Loucy (cell line): ENCODE measurements around the gene MYO1D.

Experiments used
- H2AFZ ChIP-seq: fragments of 200-600 bp; sonication (generic); 2 replicates; pipeline ENCODE4 v1.6.0; 2016; ENCODE audit warnings: antibody characterized with exemption, mild to moderate bottlenecking, low read length, moderate library complexity
- H3F3A ChIP-seq: fragments of 200-600 bp; 2 replicates; pipeline ENCODE4 v1.6.0; 2016; ENCODE audit warnings: antibody characterized with exemption, low read depth, mild to moderate bottlenecking
- H3K27me3 ChIP-seq: fragments of 200-600 bp; sonication (generic); 2 replicates; pipeline ENCODE4 v1.6.1; 2014; ENCODE audit warnings: low read length, mild to moderate bottlenecking; ENCODE audit not compliant: insufficient read depth, poor library complexity, severe bottlenecking
- H3K36me3 ChIP-seq: fragments of 200-600 bp; sonication (generic); 2 replicates; pipeline ENCODE4 v1.6.1; 2016; ENCODE audit warnings: low read length; ENCODE audit not compliant: insufficient read depth
- H3K4me1 ChIP-seq: fragments of 200-600 bp; sonication (generic); 2 replicates; pipeline ENCODE4 v1.5.1; 2014; ENCODE audit warnings: low read length, mild to moderate bottlenecking; ENCODE audit not compliant: insufficient read depth, poor library complexity, severe bottlenecking
- H3K4me2 ChIP-seq: fragments of 200-600 bp; sonication (generic); 2 replicates; pipeline ENCODE4 v1.6.0; 2014; ENCODE audit warnings: antibody characterized with exemption, low read length, low read depth, mild to moderate bottlenecking; ENCODE audit not compliant: poor library complexity, severe bottlenecking
- H3K4me3 ChIP-seq: fragments of 200-600 bp; sonication (generic); 2 replicates; pipeline ENCODE4 v1.5.1; 2014; ENCODE audit warnings: low read length, mild to moderate bottlenecking, mixed read lengths; ENCODE audit not compliant: poor library complexity, severe bottlenecking
- H3K79me2 ChIP-seq: fragments of 200-600 bp; sonication (generic); 2 replicates; pipeline ENCODE4 v1.6.1; 2014; ENCODE audit warnings: low read length; ENCODE audit not compliant: insufficient read depth
- H3K9ac ChIP-seq: fragments of 200-600 bp; sonication (generic); 2 replicates; pipeline ENCODE4 v1.6.0; 2014; ENCODE audit warnings: mild to moderate bottlenecking, low read depth, low read length, moderate library complexity; ENCODE audit not compliant: poor library complexity, severe bottlenecking
- H3K9me2 ChIP-seq: fragments of 200-600 bp; sonication (generic); replicated peaks from 2 replicates; pipeline ENCODE4 v1.6.1; 2016; ENCODE audit warnings: low read depth, low read length, mixed read lengths
- H3K9me3 ChIP-seq: fragments of 200-600 bp; sonication (generic); 2 replicates; pipeline ENCODE4 v1.6.1; 2014; ENCODE audit warnings: mild to moderate bottlenecking, antibody characterized with exemption, low read length, low read depth; ENCODE audit not compliant: insufficient read depth
- H4K20me1 ChIP-seq: fragments of 200-600 bp; sonication (generic); 2 replicates; pipeline ENCODE4 v1.6.0; 2014; ENCODE audit warnings: antibody characterized with exemption, low read length, mild to moderate bottlenecking; ENCODE audit not compliant: insufficient read depth, poor library complexity, severe bottlenecking
- CTCF ChIP-seq: fragments of 200-600 bp; sonication (generic); conservative IDR thresholded peaks from 2 replicates; pipeline ENCODE4 v1.5.1; 2014; ENCODE audit warnings: mild to moderate bottlenecking, antibody characterized with exemption, low read length
- EZH2phosphoT487 ChIP-seq: fragments of 200-600 bp; IDR thresholded peaks from 2 replicates; pipeline ENCODE4 v1.6.1; 2018; ENCODE audit warnings: antibody characterized with exemption, mild to moderate bottlenecking, moderate library complexity, borderline replicate concordance

The MYO1D gene

GRCh38 chr17:32475258-32475657 is 401.7 kb downstream of the MYO1D start:
- H3K9ac ChIP-seq, result no peak overlapping the region
- no peak overlapping the region for H3K4me2 ChIP-seq
- TF ChIP-seq EZH2phosphoT487 (no peak), CTCF (no peak)
- no peaks in the 10 kb centered on the region for H3K9me3 ChIP-seq
- H2AFZ ChIP-seq, result no peak overlapping the region
- no peaks in the 10 kb centered on the region for H4K20me1 ChIP-seq
- no peaks in the 10 kb centered on the region for H3F3A ChIP-seq
- no peaks in the 10 kb centered on the region for H3K4me1 ChIP-seq
- no peaks in the 10 kb centered on the region for H3K27me3 ChIP-seq
- H3K79me2 ChIP-seq, result no peaks in the 10 kb centered on the region
- H3K4me3 ChIP-seq, result no peak overlapping the region
- no peaks in the 10 kb centered on the region for H3K9me2 ChIP-seq
- H3K36me3 ChIP-seq, result peaks cover 94% of the 10 kb centered on the region

GRCh38 chr17:32471652-32472051 is 405.3 kb downstream of the MYO1D start:
- H3K79me2 ChIP-seq, result no peaks in the 10 kb centered on the region
- H3F3A ChIP-seq, result no peaks in the 10 kb centered on the region
- H3K4me2 ChIP-seq, result no peak overlapping the region
- no peaks in the 10 kb centered on the region for H3K27me3 ChIP-seq
- no peak overlapping the region for H3K9ac ChIP-seq
- H2AFZ ChIP-seq, result no peak overlapping the region
- no peak overlapping the region for H3K4me3 ChIP-seq
- H3K9me2 ChIP-seq, result no peaks in the 10 kb centered on the region
- H3K4me1 ChIP-seq, result no peaks in the 10 kb centered on the region
- H3K36me3 ChIP-seq, result peaks cover 90% of the 10 kb centered on the region
- H4K20me1 ChIP-seq, result no peaks in the 10 kb centered on the region
- TF ChIP-seq EZH2phosphoT487, result no peak
- no peaks in the 10 kb centered on the region for H3K9me3 ChIP-seq

GRCh38 chr17:32470405-32471167 is 406.3 kb downstream of the MYO1D start:
- no peak overlapping the region for H3K9ac ChIP-seq
- no peaks in the 10 kb centered on the region for H4K20me1 ChIP-seq
- no peaks in the 10 kb centered on the region for H3K79me2 ChIP-seq

More at GRCh38 chr17:32470405-32471167, 406.3 kb downstream of the MYO1D start:
- Histone ChIP-seq H3K4me1 (no peaks in the 10 kb centered on the region), H3K4me3 (no peak overlapping the region), H3K9me3 (no peaks in the 10 kb centered on the region), H3K9me2 (no peaks in the 10 kb centered on the region), H2AFZ (no peak overlapping the region), H3K4me2 (no peak overlapping the region), H3K27me3 (no peaks in the 10 kb centered on the region), H3K36me3 (peaks cover 87% of the 10 kb centered on the region), H3F3A (no peaks in the 10 kb centered on the region)
- TF ChIP-seq CTCF, result no peak
